SK-N-MC (cell line): ENCODE measurements around the gene NOS3.

Source experiments
- EZH2 ChIP-seq: fragments of 200-600 bp; sonication (generic); IDR thresholded peaks from one replicate; pipeline ENCODE4 v1.6.1; 2017; ENCODE audit warnings: antibody characterized with exemption
- POLR2AphosphoS5 ChIP-seq: IDR thresholded peaks from 2 replicates; pipeline ENCODE4 v1.6.1; 2012; ENCODE audit warnings: mild to moderate bottlenecking, low read depth, low read length, borderline replicate concordance

DNA sequence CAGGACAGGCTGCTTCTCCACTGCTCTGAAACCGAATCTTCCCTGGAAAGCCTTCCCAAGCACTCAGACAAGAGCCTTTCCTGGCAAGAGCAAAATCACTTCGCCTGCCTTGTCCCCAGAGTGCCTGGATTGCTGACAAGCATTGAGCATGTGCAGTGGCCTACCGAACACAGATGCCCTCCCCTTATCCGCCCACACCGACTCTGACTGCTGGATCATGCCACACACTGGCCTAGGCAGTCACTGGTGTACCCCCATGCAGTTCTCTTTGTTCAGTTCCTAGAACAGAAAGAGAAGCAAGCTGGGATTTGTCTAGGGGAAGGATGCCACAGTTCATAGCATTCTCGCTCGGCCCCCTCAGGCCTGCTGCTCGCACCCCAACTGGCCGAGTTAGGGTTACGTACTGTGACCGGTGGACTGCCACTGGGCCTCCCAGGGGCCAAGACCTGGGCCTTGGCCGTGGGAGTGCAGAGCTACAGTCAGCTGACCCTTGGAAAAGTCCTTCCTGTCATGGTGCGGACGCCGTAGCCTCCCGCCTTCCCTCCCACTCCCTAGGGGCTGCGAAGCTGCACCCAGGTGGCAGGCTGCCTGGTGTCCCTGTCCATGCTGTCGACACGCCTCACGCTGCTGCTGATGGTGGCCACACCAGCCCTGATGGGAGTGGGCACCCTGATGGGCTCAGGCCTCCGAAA lies 44.4 kb downstream of the NOS3 start:
- no peak for TF ChIP-seq POLR2AphosphoS5
- no peak for TF ChIP-seq EZH2
